Measurements from ENCODE around the gene IRS1.

Gene IRS1

GRCh38 chr2:226813148-226813701 lies 13.6 kb upstream of the IRS1 start:
- H3K9me3 ChIP-seq (ENCODE audit: control insufficient read depth, insufficient read depth, low read depth, low read length) = no peaks in the 10 kb centered on the region
- H3K9ac ChIP-seq (ENCODE audit: low read length) = no peak overlapping the region
- H3K27me3 ChIP-seq (ENCODE audit: control insufficient read depth, insufficient read depth, low read length) = no peaks in the 10 kb centered on the region
- H3K36me3 ChIP-seq (ENCODE audit: control insufficient read depth, insufficient read depth, low read length) = no peaks in the 10 kb centered on the region
- H3K27ac ChIP-seq (ENCODE audit: low read depth, low read length) = no peak overlapping the region
- H3K4me3 ChIP-seq (ENCODE audit: low read depth, low read length) = no peak overlapping the region
- peaks cover 3% of the 10 kb centered on the region; the same call in 1 of the 2 replicates for H3K4me1 ChIP-seq (ENCODE audit: control insufficient read depth, insufficient read depth, low read length)

GRCh38 chr2:226803410-226803809 lies 3.8 kb upstream of the IRS1 start:
- no peaks in the 10 kb centered on the region for H3K36me3 ChIP-seq (ENCODE audit: control insufficient read depth, insufficient read depth, low read length)
- no peaks in the 10 kb centered on the region for H3K27me3 ChIP-seq (ENCODE audit: control insufficient read depth, insufficient read depth, low read length)
- H3K9ac ChIP-seq (ENCODE audit: low read length) = no peak overlapping the region
- H3K9me3 ChIP-seq (ENCODE audit: control insufficient read depth, insufficient read depth, low read depth, low read length) = no peaks in the 10 kb centered on the region
- peaks cover 7% of the 10 kb centered on the region for H3K4me1 ChIP-seq (ENCODE audit: control insufficient read depth, insufficient read depth, low read length)
- no peak overlapping the region for H3K27ac ChIP-seq (ENCODE audit: low read depth, low read length)
- no peak overlapping the region for H3K4me3 ChIP-seq (ENCODE audit: low read depth, low read length)

GRCh38 chr2:226802573-226802972 lies 3.0 kb upstream of the IRS1 start:
- no peak overlapping the region for H3K9ac ChIP-seq (ENCODE audit: low read length)

GRCh38 chr2:226800941-226801784 lies 1.5 kb upstream of the IRS1 start:
- Histone ChIP-seq H3K4me3 (ENCODE audit: low read depth, low read length) (peak overlapping the region; percentile 79), H3K27ac (ENCODE audit: low read depth, low read length) (no peak overlapping the region)

More at GRCh38 chr2:226802573-226802972, 3.0 kb upstream of the IRS1 start:
- H3K27ac ChIP-seq (ENCODE audit: low read depth, low read length) = no peak overlapping the region
- H3K27me3 ChIP-seq (ENCODE audit: control insufficient read depth, insufficient read depth, low read length) = no peaks in the 10 kb centered on the region; the same call in 1 of the 2 replicates
- H3K9me3 ChIP-seq (ENCODE audit: control insufficient read depth, insufficient read depth, low read depth, low read length) = no peaks in the 10 kb centered on the region
- H3K4me1 ChIP-seq (ENCODE audit: control insufficient read depth, insufficient read depth, low read length) = peaks cover 12% of the 10 kb centered on the region
- H3K36me3 ChIP-seq (ENCODE audit: control insufficient read depth, insufficient read depth, low read length) = peaks cover 7% of the 10 kb centered on the region
- no peak overlapping the region for H3K4me3 ChIP-seq (ENCODE audit: low read depth, low read length)

GRCh38 chr2:226799976-226800940 lies 638 bp upstream of the IRS1 start:
- no peaks in the 10 kb centered on the region for H3K9me3 ChIP-seq (ENCODE audit: control insufficient read depth, insufficient read depth, low read depth, low read length)
- H3K4me1 ChIP-seq (ENCODE audit: control insufficient read depth, insufficient read depth, low read length) = peaks cover 25% of the 10 kb centered on the region
- peaks cover 27% of the 10 kb centered on the region for H3K36me3 ChIP-seq (ENCODE audit: control insufficient read depth, insufficient read depth, low read length)
- peak overlapping the region; percentile 79 for H3K4me3 ChIP-seq (ENCODE audit: low read depth, low read length)
- H3K27me3 ChIP-seq (ENCODE audit: control insufficient read depth, insufficient read depth, low read length) = no peaks in the 10 kb centered on the region; the same call in 1 of the 2 replicates
- no peak overlapping the region for H3K27ac ChIP-seq (ENCODE audit: low read depth, low read length)
- peak overlapping the region; percentile 63 for H3K9ac ChIP-seq (ENCODE audit: low read length)

More at GRCh38 chr2:226800941-226801784, 1.5 kb upstream of the IRS1 start:
- no peaks in the 10 kb centered on the region for H3K9me3 ChIP-seq (ENCODE audit: control insufficient read depth, insufficient read depth, low read depth, low read length)
- H3K9ac ChIP-seq (ENCODE audit: low read length) = peak overlapping the region; percentile 63
- peaks cover 20% of the 10 kb centered on the region for H3K36me3 ChIP-seq (ENCODE audit: control insufficient read depth, insufficient read depth, low read length)
- no peaks in the 10 kb centered on the region; the same call in 1 of the 2 replicates for H3K27me3 ChIP-seq (ENCODE audit: control insufficient read depth, insufficient read depth, low read length)
- H3K4me1 ChIP-seq (ENCODE audit: control insufficient read depth, insufficient read depth, low read length) = peaks cover 18% of the 10 kb centered on the region

GRCh38 chr2:226798422-226799210 lies 1.0 kb downstream of the IRS1 start:
- peak overlapping the region; percentile 74; the same call in 1 of the 2 replicates for H3K27ac ChIP-seq (ENCODE audit: low read depth, low read length)

GRCh38 chr2:226797989-226798421 lies 1.6 kb downstream of the IRS1 start:
- H3K36me3 ChIP-seq (ENCODE audit: control insufficient read depth, insufficient read depth, low read length) = peaks cover 30% of the 10 kb centered on the region
- peak overlapping the region; percentile 74 for H3K9ac ChIP-seq (ENCODE audit: low read length)
- no peaks in the 10 kb centered on the region; the same call in 1 of the 2 replicates for H3K27me3 ChIP-seq (ENCODE audit: control insufficient read depth, insufficient read depth, low read length)
- no peaks in the 10 kb centered on the region for H3K9me3 ChIP-seq (ENCODE audit: control insufficient read depth, insufficient read depth, low read depth, low read length)
- H3K4me1 ChIP-seq (ENCODE audit: control insufficient read depth, insufficient read depth, low read length) = peaks cover 38% of the 10 kb centered on the region
- peak overlapping the region; percentile 79 for H3K4me3 ChIP-seq (ENCODE audit: low read depth, low read length)
- no peak overlapping the region for H3K27ac ChIP-seq (ENCODE audit: low read depth, low read length)

More at GRCh38 chr2:226798422-226799210, 1.0 kb downstream of the IRS1 start:
- no peaks in the 10 kb centered on the region for H3K9me3 ChIP-seq (ENCODE audit: control insufficient read depth, insufficient read depth, low read depth, low read length)
- H3K9ac ChIP-seq (ENCODE audit: low read length) = peak overlapping the region; percentile 74
- H3K4me3 ChIP-seq (ENCODE audit: low read depth, low read length) = peak overlapping the region; percentile 79
- H3K4me1 ChIP-seq (ENCODE audit: control insufficient read depth, insufficient read depth, low read length) = peaks cover 38% of the 10 kb centered on the region
- no peaks in the 10 kb centered on the region; the same call in 1 of the 2 replicates for H3K27me3 ChIP-seq (ENCODE audit: control insufficient read depth, insufficient read depth, low read length)
- H3K36me3 ChIP-seq (ENCODE audit: control insufficient read depth, insufficient read depth, low read length) = peaks cover 30% of the 10 kb centered on the region

- H3K9me3 ChIP-seq (ENCODE audit: control insufficient read depth, insufficient read depth, low read depth, low read length) = no peaks in the 10 kb centered on the region
- H3K4me1 ChIP-seq (ENCODE audit: control insufficient read depth, insufficient read depth, low read length) = peaks cover 42% of the 10 kb centered on the region
- no peak overlapping the region for H3K27ac ChIP-seq (ENCODE audit: low read depth, low read length)
- peaks cover 30% of the 10 kb centered on the region for H3K36me3 ChIP-seq (ENCODE audit: control insufficient read depth, insufficient read depth, low read length)
- peak overlapping the region; percentile 79; the same call in 1 of the 2 replicates for H3K4me3 ChIP-seq (ENCODE audit: low read depth, low read length)
- peak overlapping the region; percentile 74 for H3K9ac ChIP-seq (ENCODE audit: low read length)
- no peaks in the 10 kb centered on the region; the same call in 1 of the 2 replicates for H3K27me3 ChIP-seq (ENCODE audit: control insufficient read depth, insufficient read depth, low read length)
Observed at GRCh38 chr2:226797289-226797988, 2.2 kb downstream of the IRS1 start.

- H3K4me3 ChIP-seq (ENCODE audit: low read depth, low read length) = peak overlapping the region; percentile 79; the same call in 1 of the 2 replicates
- H3K9ac ChIP-seq (ENCODE audit: low read length) = no peak overlapping the region
- H3K27me3 ChIP-seq (ENCODE audit: control insufficient read depth, insufficient read depth, low read length) = no peaks in the 10 kb centered on the region; the same call in 1 of the 2 replicates
- H3K27ac ChIP-seq (ENCODE audit: low read depth, low read length) = no peak overlapping the region
- H3K36me3 ChIP-seq (ENCODE audit: control insufficient read depth, insufficient read depth, low read length) = peaks cover 30% of the 10 kb centered on the region
- H3K4me1 ChIP-seq (ENCODE audit: control insufficient read depth, insufficient read depth, low read length) = peaks cover 43% of the 10 kb centered on the region
- H3K9me3 ChIP-seq (ENCODE audit: control insufficient read depth, insufficient read depth, low read depth, low read length) = no peaks in the 10 kb centered on the region
Observed at GRCh38 chr2:226796840-226797288, 2.8 kb downstream of the IRS1 start.

Measured in HUES6 (cell line).